Activated B cell treated with CpG ODN at 0.5 μM for 24 hours (primary cell): ENCODE measurements around the gene BMERB1. TPM values are rescaled to one million over a fixed set of nuclear protein-coding genes. Genes with fewer than 3 reads are reported as not detected.
"Not testable (repeated sequence)": the region's sequence is repeated elsewhere in the genome, so short reads cannot be mapped to it uniquely, and the experiment has no call there.

Experiments used
- ATAC-seq: fragments of 200-7000 bp; cut with Tn5 transposase; one replicate; pipeline ENCODE4 v1.10.0; 2021; ENCODE audit warnings: low read depth, mild to moderate bottlenecking, moderate library complexity
- CTCF ChIA-PET: fragments of 350-600 bp; sonication (Branson Sonifier 250); formaldehyde crosslinking; loops from one replicate; lab custom pipeline; 2021; ENCODE audit warnings: antibody characterized with exemption; lab: Charles Lee
- POLR2A ChIA-PET: fragments of 350-600 bp; sonication (Branson Sonifier 250); formaldehyde crosslinking; loops from one replicate; lab custom pipeline; 2021; ENCODE audit warnings: antibody characterized with exemption; lab: Charles Lee
- DNase-seq: peaks from one replicate; pipeline ENCODE4 v3.0.0; 2022
- H3K27ac Mint-ChIP-seq: one replicate; pipeline ENCODE4 v1.8.0; 2020; ENCODE audit warnings: mixed read lengths
- H3K27me3 Mint-ChIP-seq: one replicate; pipeline ENCODE4 v1.8.0; 2021; ENCODE audit warnings: mixed read lengths
- H3K36me3 Mint-ChIP-seq: one replicate; pipeline ENCODE4 v1.8.0; 2021; ENCODE audit warnings: low read depth, mixed read lengths
- H3K4me1 Mint-ChIP-seq: one replicate; pipeline ENCODE4 v1.8.0; 2021; ENCODE audit warnings: mixed read lengths
- H3K4me3 Mint-ChIP-seq: one replicate; pipeline ENCODE4 v1.8.0; 2020; ENCODE audit warnings: mild to moderate bottlenecking, mixed read lengths
- H3K9me3 Mint-ChIP-seq: one replicate; pipeline ENCODE4 v1.8.0; 2020; ENCODE audit warnings: mixed read lengths
- CTCF ChIP-seq: fragments of 200-600 bp; IDR thresholded peaks from one replicate; pipeline ENCODE4 v1.8.0; 2022; ENCODE audit warnings: antibody characterized with exemption, mild to moderate bottlenecking
- intact Hi-C: fragments of 100-400 bp; cut with micrococcal nuclease; formaldehyde crosslinking; loops from one replicate; pipeline ENCODE4 v1.15.1; 2024
- total RNA-seq: library from RNA; stranded (reverse); gene quantifications from 2 replicates; pipeline ENCODE4 v1.2.3, GENCODE V29; 2022

BMERB1 gene
- total RNA-seq, 1 donor from 2014 or later, result 7.1 TPM

- TF ChIP-seq CTCF, result no peak
- no peak overlapping the region for H3K27ac Mint-ChIP-seq
- ATAC-seq, result no peak
- no peaks in the 10 kb centered on the region for H3K36me3 Mint-ChIP-seq
- intact Hi-C loops, result no loop called here
- H3K27me3 Mint-ChIP-seq, result peaks cover 7% of the 10 kb centered on the region
- ChIA-PET CTCF (no interaction called here), POLR2A (no interaction called here)
- H3K4me3 Mint-ChIP-seq, result no peak overlapping the region
- no peaks in the 10 kb centered on the region for H3K9me3 Mint-ChIP-seq
- no peak for DNase-seq
- H3K4me1 Mint-ChIP-seq, result peaks cover 9% of the 10 kb centered on the region
These were observed 35.6 kb upstream of the BMERB1 start for GRCh38 chr16:15398618-15399316.

GRCh38 chr16:15399317-15399716 is 35.1 kb upstream of the BMERB1 start:
- no peaks in the 10 kb centered on the region for H3K36me3 Mint-ChIP-seq
- H3K4me1 Mint-ChIP-seq, result peaks cover 15% of the 10 kb centered on the region
- POLR2A ChIA-PET, result no interaction called here

GRCh38 chr16:15400314-15400713 is 34.1 kb upstream of the BMERB1 start:
- DNase-seq, H3K27ac Mint-ChIP-seq, POLR2A ChIA-PET, intact Hi-C loops, H3K9me3 Mint-ChIP-seq, H3K4me3 Mint-ChIP-seq, H3K36me3 Mint-ChIP-seq, ATAC-seq, CTCF ChIA-PET, H3K27me3 Mint-ChIP-seq: not testable (repeated sequence)
- H3K4me1 Mint-ChIP-seq, result peaks cover 20% of the 10 kb centered on the region

More at GRCh38 chr16:15399317-15399716, 35.1 kb upstream of the BMERB1 start:
- CTCF ChIA-PET, result no interaction called here
- intact Hi-C loops, result no loop called here
- no peaks in the 10 kb centered on the region for H3K9me3 Mint-ChIP-seq
- no peak for DNase-seq
- no peak overlapping the region for H3K4me3 Mint-ChIP-seq
- H3K27ac Mint-ChIP-seq, result no peak overlapping the region
- no peak for TF ChIP-seq CTCF
- H3K27me3 Mint-ChIP-seq, result peaks cover 7% of the 10 kb centered on the region
- no peak for ATAC-seq

- Mint-ChIP-seq H3K27me3 (no peaks in the 10 kb centered on the region), H3K9me3 (no peaks in the 10 kb centered on the region), H3K4me1 (peaks cover 16% of the 10 kb centered on the region), H3K4me3 (no peak overlapping the region), H3K27ac (no peak overlapping the region), H3K36me3 (no peaks in the 10 kb centered on the region)
- ChIA-PET POLR2A (no interaction called here), CTCF (no interaction called here)
- DNase-seq, result no peak
- no peak for TF ChIP-seq CTCF
- intact Hi-C loops, result no loop called here
- no peak for ATAC-seq
These were observed 32.4 kb upstream of the BMERB1 start for GRCh38 chr16:15401972-15402371.

- Mint-ChIP-seq H3K27me3 (no peaks in the 10 kb centered on the region), H3K4me1 (peaks cover 16% of the 10 kb centered on the region), H3K27ac (no peak overlapping the region), H3K4me3 (peak overlapping the region; percentile 64), H3K36me3 (no peaks in the 10 kb centered on the region), H3K9me3 (no peaks in the 10 kb centered on the region)
- CTCF ChIA-PET, result interaction anchor here (0.6 kb wide), 1 partner anchor 106 kb away, joined by 4 read pairs; no protein-coding TSS in a partner anchor
- no peak for TF ChIP-seq CTCF
- POLR2A ChIA-PET, result interaction anchor here (0.6 to 1.3 kb wide), 3 partner anchors 239 to 915 kb away, joined by 3 to 7 read pairs (median 4); partner anchors contain the start of gene MARF1
- DNase-seq (no peak), ATAC-seq (peak; percentile 28)
- intact Hi-C loops, result no loop called here
These were observed 30.9 kb upstream of the BMERB1 start for GRCh38 chr16:15403392-15403995.

- POLR2A ChIA-PET, result interaction anchor here (1.3 kb wide), 1 partner anchor 238 kb away, joined by 7 read pairs; the partner anchor contains the start of gene MARF1
- H3K36me3 Mint-ChIP-seq, intact Hi-C loops, ATAC-seq, H3K9me3 Mint-ChIP-seq, CTCF ChIA-PET, H3K4me3 Mint-ChIP-seq, H3K27me3 Mint-ChIP-seq, DNase-seq, H3K27ac Mint-ChIP-seq: not testable (repeated sequence)
- peaks cover 16% of the 10 kb centered on the region for H3K4me1 Mint-ChIP-seq
These were observed 30.3 kb upstream of the BMERB1 start for GRCh38 chr16:15404091-15404490.
